Measurements from ENCODE around the gene LTA4H. TPM values are rescaled to one million over a fixed set of nuclear protein-coding genes. Genes with fewer than 3 reads are reported as not detected.
A peak's percentile ranks its signal among the peaks of the same experiment; 100 is the strongest.

Gene LTA4H
- total RNA-seq, 1 donor from 2014 or later, result 67.6 TPM

GRCh38 chr12:96033549-96034389 lies 1.6 kb downstream of the LTA4H start:
- H3K4me1 Mint-ChIP-seq (ENCODE audit: low read depth, unreplicated experiment), result peaks cover 5% of the 10 kb centered on the region
- H4K20me1 ChIP-seq (ENCODE audit: insufficient read depth, low read length), result peaks cover 5% of the 10 kb centered on the region
- H2AFZ ChIP-seq (ENCODE audit: low read depth, low read length), result no peak overlapping the region
- no peaks in the 10 kb centered on the region for H3K27me3 ChIP-seq (ENCODE audit: insufficient read depth, low read length)
- H3K79me2 ChIP-seq (ENCODE audit: insufficient read depth, low read length), result peaks cover 11% of the 10 kb centered on the region
- no peaks in the 10 kb centered on the region for H3K9me3 ChIP-seq (ENCODE audit: insufficient read depth, low read depth, low read length)
- H3K9ac ChIP-seq (ENCODE audit: low read length), result peak overlapping the region; percentile 83
- no peaks in the 10 kb centered on the region for H3K27me3 Mint-ChIP-seq (ENCODE audit: low read depth, unreplicated experiment)
- H3K9me3 Mint-ChIP-seq (ENCODE audit: unreplicated experiment), result peaks cover 1% of the 10 kb centered on the region
- TF ChIP-seq EZH2 (IDR thresholded peaks at IDR 0.05; ENCODE audit: insufficient read depth, low read length) (no peak), CTCF (IDR thresholded peaks at IDR 0.05; ENCODE audit: insufficient read depth, low read depth, low read length) (no peak)
- peak overlapping the region; percentile 82 for H3K4me3 ChIP-seq (ENCODE audit: insufficient read depth, low read depth, low read length)
- no peak for FAIRE-seq
- no peak for DNase-seq (ENCODE audit: low read depth)
- H3K36me3 ChIP-seq (ENCODE audit: insufficient read depth, low read length), result no peaks in the 10 kb centered on the region
- H3K4me3 Mint-ChIP-seq (ENCODE audit: unreplicated experiment), result peak overlapping the region; percentile 80
- peak overlapping the region; percentile 99 for H3K4me2 ChIP-seq (ENCODE audit: low read length)
- H3K4me1 ChIP-seq (ENCODE audit: insufficient read depth, low read length), result peaks cover 3% of the 10 kb centered on the region
- no peaks in the 10 kb centered on the region for H3K36me3 Mint-ChIP-seq (ENCODE audit: low read depth, unreplicated experiment)
- no peak overlapping the region for H3K27ac Mint-ChIP-seq (ENCODE audit: unreplicated experiment)
- no peak overlapping the region for H3K27ac ChIP-seq (ENCODE audit: low read depth, low read length)

GRCh38 chr12:96029826-96030225 lies 5.6 kb downstream of the LTA4H start:
- H3K27me3 Mint-ChIP-seq (ENCODE audit: low read depth, unreplicated experiment), result no peaks in the 10 kb centered on the region
- no peak overlapping the region for H3K4me2 ChIP-seq (ENCODE audit: low read length)
- peaks cover 1% of the 10 kb centered on the region for H3K9me3 Mint-ChIP-seq (ENCODE audit: unreplicated experiment)
- H3K27ac ChIP-seq (ENCODE audit: low read depth, low read length), result no peak overlapping the region
- no peaks in the 10 kb centered on the region for H3K27me3 ChIP-seq (ENCODE audit: insufficient read depth, low read length)
- H4K20me1 ChIP-seq (ENCODE audit: insufficient read depth, low read length), result peaks cover 5% of the 10 kb centered on the region
- peaks cover 6% of the 10 kb centered on the region for H3K36me3 Mint-ChIP-seq (ENCODE audit: low read depth, unreplicated experiment)
- H3K4me1 ChIP-seq (ENCODE audit: insufficient read depth, low read length), result peaks cover 3% of the 10 kb centered on the region
- H3K9me3 ChIP-seq (ENCODE audit: insufficient read depth, low read depth, low read length), result no peaks in the 10 kb centered on the region
- no peaks in the 10 kb centered on the region for H3K36me3 ChIP-seq (ENCODE audit: insufficient read depth, low read length)
- H3K4me3 Mint-ChIP-seq (ENCODE audit: unreplicated experiment), result no peak overlapping the region
- no peak overlapping the region for H3K27ac Mint-ChIP-seq (ENCODE audit: unreplicated experiment)
- DNase-seq (ENCODE audit: low read depth) (no peak), FAIRE-seq (no peak)
- peaks cover 10% of the 10 kb centered on the region for H3K79me2 ChIP-seq (ENCODE audit: insufficient read depth, low read length)
- H3K4me1 Mint-ChIP-seq (ENCODE audit: low read depth, unreplicated experiment), result peaks cover 5% of the 10 kb centered on the region
- no peak overlapping the region for H3K4me3 ChIP-seq (ENCODE audit: insufficient read depth, low read depth, low read length)
- H3K9ac ChIP-seq (ENCODE audit: low read length), result no peak overlapping the region
- no peak overlapping the region for H2AFZ ChIP-seq (ENCODE audit: low read depth, low read length)
- TF ChIP-seq CTCF (IDR thresholded peaks at IDR 0.05; ENCODE audit: insufficient read depth, low read depth, low read length) (no peak), EZH2 (IDR thresholded peaks at IDR 0.05; ENCODE audit: insufficient read depth, low read length) (no peak)

- Mint-ChIP-seq H3K9me3 (ENCODE audit: unreplicated experiment) (peaks cover 1% of the 10 kb centered on the region), H3K36me3 (ENCODE audit: low read depth, unreplicated experiment) (peaks cover 6% of the 10 kb centered on the region), H3K4me1 (ENCODE audit: low read depth, unreplicated experiment) (peaks cover 4% of the 10 kb centered on the region), H3K27me3 (ENCODE audit: low read depth, unreplicated experiment) (no peaks in the 10 kb centered on the region), H3K27ac (ENCODE audit: unreplicated experiment) (no peak overlapping the region), H3K4me3 (ENCODE audit: unreplicated experiment) (no peak overlapping the region)
- H3K27ac ChIP-seq (ENCODE audit: low read depth, low read length), result no peak overlapping the region
- peaks cover 4% of the 10 kb centered on the region for H3K79me2 ChIP-seq (ENCODE audit: insufficient read depth, low read length)
- H3K36me3 ChIP-seq (ENCODE audit: insufficient read depth, low read length), result peaks cover under 1% of the 10 kb centered on the region
- H4K20me1 ChIP-seq (ENCODE audit: insufficient read depth, low read length), result peaks cover 5% of the 10 kb centered on the region
- no peak for DNase-seq (ENCODE audit: low read depth)
- no peaks in the 10 kb centered on the region for H3K4me1 ChIP-seq (ENCODE audit: insufficient read depth, low read length)
- no peaks in the 10 kb centered on the region for H3K27me3 ChIP-seq (ENCODE audit: insufficient read depth, low read length)
- no peak overlapping the region for H3K9ac ChIP-seq (ENCODE audit: low read length)
- no peak for FAIRE-seq
- H3K9me3 ChIP-seq (ENCODE audit: insufficient read depth, low read depth, low read length), result no peaks in the 10 kb centered on the region
- H2AFZ ChIP-seq (ENCODE audit: low read depth, low read length), result no peak overlapping the region
- TF ChIP-seq CTCF (IDR thresholded peaks at IDR 0.05; ENCODE audit: insufficient read depth, low read depth, low read length) (no peak), EZH2 (IDR thresholded peaks at IDR 0.05; ENCODE audit: insufficient read depth, low read length) (no peak)
- no peak overlapping the region for H3K4me3 ChIP-seq (ENCODE audit: insufficient read depth, low read depth, low read length)
- H3K4me2 ChIP-seq (ENCODE audit: low read length), result no peak overlapping the region
Measured at GRCh38 chr12:96028538-96028937, 6.8 kb downstream of the LTA4H start.

Measured in astrocyte (in vitro differentiated cells and primary cell).